ENCODE measurements around the gene SDF4.

SDF4 gene

GRCh38 chr1:1222575-1223225, 9.1 kb downstream of the SDF4 start:
- TF ChIP-seq CTCF (IDR thresholded peaks at IDR 0.05; ENCODE audit: low read depth, low read length, poor library complexity, severe bottlenecking), result no peak
- no peak for TF ChIP-seq EZH2phosphoT487 (IDR thresholded peaks at IDR 0.05; ENCODE audit: borderline replicate concordance, low read length)
- peaks cover 74% of the 10 kb centered on the region for H3K36me3 ChIP-seq (ENCODE audit: control insufficient read depth, low read length)

GRCh38 chr1:1221887-1222574, 9.8 kb downstream of the SDF4 start:
- TF ChIP-seq CTCF (IDR thresholded peaks at IDR 0.05; ENCODE audit: low read depth, low read length, poor library complexity, severe bottlenecking), result no peak
- no peak for TF ChIP-seq EZH2phosphoT487 (IDR thresholded peaks at IDR 0.05; ENCODE audit: borderline replicate concordance, low read length)
- Histone ChIP-seq H3K79me2 (ENCODE audit: control insufficient read depth, low read length) (peaks cover 28% of the 10 kb centered on the region), H3K4me3 (ENCODE audit: low read length) (no peak overlapping the region), H3K27ac (ENCODE audit: low read depth, low read length) (no peak overlapping the region), H4K20me1 (ENCODE audit: control insufficient read depth, insufficient read depth, low read depth, low read length) (no peaks in the 10 kb centered on the region), H3K4me2 (ENCODE audit: low read length) (no peak overlapping the region), H3F3A (ENCODE audit: control insufficient read depth, insufficient read depth) (no peaks in the 10 kb centered on the region), H3K9me3 (ENCODE audit: control insufficient read depth, insufficient read depth, low read length) (no peaks in the 10 kb centered on the region), H3K36me3 (ENCODE audit: control insufficient read depth, low read length) (peaks cover 70% of the 10 kb centered on the region), H3K27me3 (ENCODE audit: control insufficient read depth, low read length) (no peaks in the 10 kb centered on the region), H3K9me2 (replicated peaks; ENCODE audit: control insufficient read depth, low read length) (no peaks in the 10 kb centered on the region), H3K4me1 (ENCODE audit: control insufficient read depth, low read length) (no peaks in the 10 kb centered on the region)

More at GRCh38 chr1:1222575-1223225, 9.1 kb downstream of the SDF4 start:
- Histone ChIP-seq H3K27me3 (ENCODE audit: control insufficient read depth, low read length) (no peaks in the 10 kb centered on the region), H3K4me3 (ENCODE audit: low read length) (no peak overlapping the region), H3K27ac (ENCODE audit: low read depth, low read length) (no peak overlapping the region), H3K9me3 (ENCODE audit: control insufficient read depth, insufficient read depth, low read length) (no peaks in the 10 kb centered on the region), H3K4me1 (ENCODE audit: control insufficient read depth, low read length) (no peaks in the 10 kb centered on the region), H3F3A (ENCODE audit: control insufficient read depth, insufficient read depth) (no peaks in the 10 kb centered on the region), H3K9me2 (replicated peaks; ENCODE audit: control insufficient read depth, low read length) (no peaks in the 10 kb centered on the region), H3K79me2 (ENCODE audit: control insufficient read depth, low read length) (peaks cover 34% of the 10 kb centered on the region), H3K4me2 (ENCODE audit: low read length) (no peak overlapping the region), H4K20me1 (ENCODE audit: control insufficient read depth, insufficient read depth, low read depth, low read length) (no peaks in the 10 kb centered on the region)

GRCh38 chr1:1220197-1220596, 11.6 kb downstream of the SDF4 start:
- Histone ChIP-seq H3K9me3 (ENCODE audit: control insufficient read depth, insufficient read depth, low read length) (no peaks in the 10 kb centered on the region), H3F3A (ENCODE audit: control insufficient read depth, insufficient read depth) (no peaks in the 10 kb centered on the region), H3K9me2 (replicated peaks; ENCODE audit: control insufficient read depth, low read length) (no peaks in the 10 kb centered on the region), H3K4me3 (ENCODE audit: low read length) (no peak overlapping the region), H3K27me3 (ENCODE audit: control insufficient read depth, low read length) (no peaks in the 10 kb centered on the region), H3K36me3 (ENCODE audit: control insufficient read depth, low read length) (peaks cover 56% of the 10 kb centered on the region), H3K4me1 (ENCODE audit: control insufficient read depth, low read length) (peaks cover 3% of the 10 kb centered on the region), H3K4me2 (ENCODE audit: low read length) (no peak overlapping the region), H3K79me2 (ENCODE audit: control insufficient read depth, low read length) (peaks cover 10% of the 10 kb centered on the region), H3K27ac (ENCODE audit: low read depth, low read length) (no peak overlapping the region), H4K20me1 (ENCODE audit: control insufficient read depth, insufficient read depth, low read depth, low read length) (no peaks in the 10 kb centered on the region)
- TF ChIP-seq CTCF (IDR thresholded peaks at IDR 0.05; ENCODE audit: low read depth, low read length, poor library complexity, severe bottlenecking) (no peak), EZH2phosphoT487 (IDR thresholded peaks at IDR 0.05; ENCODE audit: borderline replicate concordance, low read length) (no peak)
